NCI-H526 (cell line): Measurements from ENCODE around the gene GPRC5C.
A peak's percentile ranks its signal among the peaks of the same experiment; 100 is the strongest.

Experiments
- DNase-seq, 2 experiments: peaks; one replicate each; lab custom pipeline; 2025; lab: John Stamatoyannopoulos, UW

GPRC5C gene

GRCh38 chr17:74433421-74434121 lies 1.7 kb downstream of the GPRC5C start:
- no peak for DNase-seq

DNA sequence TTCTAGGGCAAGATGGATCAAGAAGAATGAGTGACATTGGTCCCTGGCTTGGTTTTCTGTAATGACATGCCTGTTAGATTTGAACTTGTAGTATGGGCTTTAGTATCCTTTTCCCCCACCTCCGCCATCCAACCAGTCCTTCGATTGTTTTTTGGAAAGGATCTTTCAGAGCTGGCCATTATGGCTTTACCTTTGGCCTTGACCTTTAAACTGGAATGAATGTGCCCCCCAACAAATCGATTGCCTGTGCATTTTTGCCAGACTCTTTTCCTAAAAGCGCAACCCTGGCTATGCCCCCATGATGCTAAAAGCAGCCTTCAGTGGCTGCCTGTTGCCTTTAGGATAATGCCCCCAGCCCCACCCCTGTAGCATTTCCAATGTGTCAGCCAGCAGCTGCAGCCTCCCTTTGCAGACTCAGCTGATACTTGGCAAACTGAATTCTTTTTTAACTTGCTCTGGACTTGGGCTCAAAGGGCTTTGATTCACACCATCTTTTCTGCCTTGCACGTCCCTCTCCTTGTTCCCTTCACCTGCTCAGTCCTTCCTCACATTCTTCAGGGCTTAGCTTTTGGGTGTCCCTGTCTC lies 4.0 kb downstream of the GPRC5C start:
- no peak for DNase-seq

- no peak for DNase-seq
These were observed 5.8 kb downstream of the GPRC5C start for GRCh38 chr17:74437702-74438101.

GRCh38 chr17:74439691-74440567 lies 8.0 kb downstream of the GPRC5C start:
- DNase-seq: no peak

DNA sequence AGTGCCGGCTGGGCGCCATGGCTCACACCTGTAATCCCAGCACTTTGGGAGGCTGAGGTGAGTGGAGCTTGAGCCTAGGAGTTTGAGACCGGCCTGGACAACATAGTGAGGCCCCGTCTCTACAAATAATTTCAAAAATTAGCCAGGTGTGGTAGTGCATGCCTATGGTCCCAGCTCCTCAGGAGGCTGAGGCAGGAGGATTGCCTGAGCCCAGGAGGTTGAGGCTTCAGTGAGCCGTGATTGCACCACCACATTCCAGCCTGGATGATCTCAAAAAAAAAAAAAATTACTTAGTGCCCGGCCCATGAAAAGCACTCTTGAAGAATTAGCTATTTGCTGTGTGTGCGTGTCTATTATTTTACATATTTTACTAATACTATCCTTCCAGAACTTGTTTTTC lies 9.6 kb downstream of the GPRC5C start:
- DNase-seq: no peak

DNA sequence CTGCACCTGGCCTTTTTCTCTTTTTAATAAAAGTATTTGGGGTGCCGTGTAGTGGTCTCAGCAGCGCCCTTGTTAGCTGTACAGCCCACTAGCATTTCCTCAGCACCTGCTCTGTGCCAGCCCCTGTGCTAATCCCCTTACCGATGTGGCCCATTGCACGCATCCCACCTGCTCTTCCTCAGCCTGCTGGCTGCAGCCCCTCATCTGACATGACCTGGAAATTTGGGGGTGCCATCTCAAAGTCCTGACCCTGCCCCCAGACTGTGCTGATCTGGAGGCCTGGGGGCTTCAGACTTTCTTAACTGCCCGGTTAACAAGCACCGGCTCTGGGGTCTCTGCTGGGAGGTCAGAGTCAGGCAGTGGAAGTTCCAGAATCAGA lies 10.4 kb downstream of the GPRC5C start:
- no peak for DNase-seq

DNA sequence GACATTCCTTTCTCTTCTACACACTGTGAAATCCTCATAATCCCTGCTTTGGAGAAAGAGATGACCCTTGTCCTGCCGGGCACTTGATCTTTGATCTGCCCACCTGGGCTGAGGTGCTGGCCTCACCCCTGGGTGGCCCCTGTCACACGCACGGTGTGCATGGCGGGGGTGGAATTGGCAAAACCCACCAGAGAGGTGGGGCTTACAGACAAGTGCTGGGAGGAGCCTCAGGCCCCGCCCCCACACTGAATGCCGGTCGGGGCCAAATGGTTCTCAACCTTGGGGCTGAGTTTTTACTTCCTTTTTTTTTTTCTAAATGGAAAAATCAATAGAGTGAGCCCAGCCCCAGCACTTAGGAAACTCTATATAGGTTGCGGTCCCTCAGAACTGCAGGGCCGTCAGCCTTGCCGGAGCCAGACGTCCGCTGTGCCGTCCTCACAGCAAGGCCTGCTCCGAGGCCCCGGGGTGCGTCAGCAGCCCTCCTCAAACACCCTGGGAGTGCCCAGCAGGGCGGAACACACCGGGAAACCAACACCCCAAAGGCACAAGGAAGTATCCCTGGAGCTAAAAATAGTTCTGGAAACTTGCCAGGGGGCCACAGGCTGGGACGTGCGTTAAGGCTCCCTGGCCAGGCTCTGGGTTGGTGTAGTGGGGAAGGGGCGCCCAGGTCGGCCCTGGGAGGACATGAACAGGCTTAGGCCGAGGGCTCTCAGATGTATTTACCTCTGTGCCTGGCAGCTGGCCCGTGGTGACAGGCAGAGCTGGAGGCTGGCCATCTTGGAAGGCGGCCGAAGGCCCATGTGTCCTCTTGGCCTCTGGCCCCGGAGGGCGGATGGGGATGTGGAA lies 11.0 kb downstream of the GPRC5C start:
- DNase-seq: peak in 1 of 2 experiments; percentile 60

DNA sequence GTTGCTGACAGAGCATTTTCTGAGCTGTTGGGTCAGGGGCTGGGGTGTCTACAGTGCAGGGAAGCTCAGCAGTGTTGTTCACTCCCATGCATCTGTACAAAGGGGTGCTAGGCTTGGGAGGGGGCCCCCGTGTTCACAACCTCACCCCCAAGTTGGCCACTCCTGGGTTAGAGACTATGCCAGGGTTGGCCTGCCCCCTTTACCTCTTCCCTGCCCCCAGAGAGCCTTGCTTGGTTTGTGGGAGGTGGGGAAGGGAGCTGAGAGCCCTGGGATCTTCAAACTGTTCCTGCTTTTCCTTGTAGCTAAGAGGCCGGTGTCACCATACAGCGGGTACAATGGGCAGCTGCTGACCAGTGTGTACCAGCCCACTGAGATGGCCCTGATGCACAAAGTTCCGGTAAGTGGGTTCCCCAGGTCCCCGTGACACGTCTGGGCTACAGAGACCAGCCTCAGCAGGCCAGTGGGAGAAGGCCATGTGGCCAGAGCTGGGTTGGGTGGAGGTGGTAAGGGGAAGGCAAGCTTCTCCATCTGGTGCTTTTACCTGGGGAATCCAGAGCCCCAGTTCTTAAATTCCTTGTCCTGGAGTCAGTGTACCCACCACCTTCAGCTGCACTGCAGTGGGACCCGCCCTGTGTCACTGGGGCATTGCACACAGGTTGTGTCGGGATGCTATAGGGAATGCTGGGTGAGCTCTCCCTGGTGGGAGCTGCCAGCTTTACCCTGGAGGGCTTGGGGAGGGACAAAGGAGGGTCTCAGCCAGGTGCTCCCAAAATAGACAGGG lies 11.8 kb downstream of the GPRC5C start:
- no peak for DNase-seq

DNA sequence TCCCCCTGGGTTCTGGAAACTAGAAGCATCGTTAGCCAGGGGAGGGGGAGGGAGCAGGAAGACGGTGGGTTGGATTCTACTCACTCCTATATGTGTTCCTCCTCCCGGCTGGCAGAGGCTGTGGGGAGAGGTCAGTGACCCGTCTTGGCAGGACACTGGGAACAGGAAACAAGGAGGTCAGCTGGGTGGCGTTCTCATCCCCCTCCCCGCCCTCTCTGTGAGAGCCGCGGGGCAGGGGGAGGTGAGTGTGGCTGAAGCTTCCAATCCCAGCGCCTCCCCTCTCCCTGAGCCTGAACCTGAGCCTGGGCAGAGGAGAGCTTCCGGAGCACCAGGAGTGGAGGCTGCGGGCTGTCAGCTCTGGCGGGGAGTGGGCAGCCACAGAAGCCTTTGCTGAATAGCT lies 12.5 kb downstream of the GPRC5C start:
- no peak for DNase-seq

DNA sequence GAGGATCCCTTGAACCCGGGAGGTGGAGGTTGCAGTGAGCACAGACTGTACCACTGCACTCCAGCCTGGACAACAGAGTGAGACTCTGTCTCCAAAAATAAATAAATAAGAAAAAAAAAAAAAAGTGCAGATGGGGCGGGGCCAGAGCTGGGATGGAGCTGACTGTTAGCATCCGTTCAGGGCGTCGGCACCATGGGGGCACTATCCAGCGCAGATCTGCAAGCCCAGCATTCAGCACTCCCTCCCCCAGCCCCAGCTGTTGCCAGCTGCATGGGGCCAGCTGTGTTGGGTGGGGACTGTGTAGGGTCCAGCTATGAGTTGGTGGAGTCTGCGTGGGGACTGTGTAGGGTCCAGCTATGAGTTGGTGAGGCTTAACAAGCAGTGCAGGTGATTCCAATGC lies 13.3 kb downstream of the GPRC5C start:
- no peak for DNase-seq

- no peak for DNase-seq
These were observed 14.9 kb downstream of the GPRC5C start for GRCh38 chr17:74446551-74447500.

DNA sequence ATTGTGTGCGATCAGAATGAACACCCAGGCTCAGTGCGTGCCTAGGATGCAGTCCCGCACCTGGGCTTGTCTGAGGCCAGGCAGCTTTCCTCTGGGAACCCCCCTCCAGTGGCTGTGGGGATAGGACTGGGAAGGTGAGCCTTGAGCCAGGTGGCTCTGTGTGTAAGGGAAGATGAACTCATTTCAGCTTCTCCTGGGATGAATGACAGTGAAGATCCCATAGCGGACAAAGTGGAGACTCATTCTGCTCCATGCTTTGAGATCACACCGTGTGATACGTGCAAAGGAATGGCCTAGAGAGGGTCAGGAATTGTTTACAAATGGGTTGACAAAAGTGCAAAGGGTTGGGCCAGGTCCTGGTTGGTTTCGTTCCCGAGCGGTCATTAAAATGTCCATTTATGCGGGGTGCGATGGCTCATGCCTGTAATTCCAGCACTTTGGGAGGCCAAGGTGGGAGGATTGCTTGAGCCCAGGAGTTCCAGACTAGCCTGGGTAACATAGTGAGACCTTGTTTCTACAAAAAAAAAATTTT lies 15.8 kb downstream of the GPRC5C start:
- DNase-seq: no peak

GRCh38 chr17:74448756-74449155 lies 16.9 kb downstream of the GPRC5C start:
- no peak for DNase-seq

DNA sequence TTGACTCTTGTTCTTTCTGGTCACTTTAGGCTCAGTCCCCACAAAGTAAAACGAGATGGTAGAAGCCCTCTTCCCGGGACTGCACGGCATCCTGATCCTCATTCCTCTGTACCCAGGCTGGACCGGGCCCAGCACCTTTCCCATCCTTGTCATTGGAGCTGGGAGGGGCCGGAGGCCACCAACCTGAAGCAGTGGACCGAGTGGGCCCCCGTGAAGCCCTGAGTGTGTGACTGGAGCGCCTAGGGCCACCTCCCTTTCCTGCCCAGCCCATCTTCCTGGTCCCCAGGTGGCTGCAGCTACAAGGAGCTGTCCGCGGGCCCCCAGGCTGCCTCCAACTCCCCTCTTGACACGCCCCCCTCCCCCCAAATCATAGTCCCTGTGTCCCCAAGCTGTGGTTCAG lies 17.4 kb downstream of the GPRC5C start:
- no peak for DNase-seq

GRCh38 chr17:74449773-74450172 lies 17.9 kb downstream of the GPRC5C start:
- DNase-seq: no peak

- DNase-seq: no peak
These were observed 18.3 kb downstream of the GPRC5C start for GRCh38 chr17:74450231-74450630.

GRCh38 chr17:74450925-74451403 lies 19.1 kb downstream of the GPRC5C start:
- no peak for DNase-seq

- DNase-seq: no peak
These were observed 19.7 kb downstream of the GPRC5C start for GRCh38 chr17:74451557-74451956.

DNA sequence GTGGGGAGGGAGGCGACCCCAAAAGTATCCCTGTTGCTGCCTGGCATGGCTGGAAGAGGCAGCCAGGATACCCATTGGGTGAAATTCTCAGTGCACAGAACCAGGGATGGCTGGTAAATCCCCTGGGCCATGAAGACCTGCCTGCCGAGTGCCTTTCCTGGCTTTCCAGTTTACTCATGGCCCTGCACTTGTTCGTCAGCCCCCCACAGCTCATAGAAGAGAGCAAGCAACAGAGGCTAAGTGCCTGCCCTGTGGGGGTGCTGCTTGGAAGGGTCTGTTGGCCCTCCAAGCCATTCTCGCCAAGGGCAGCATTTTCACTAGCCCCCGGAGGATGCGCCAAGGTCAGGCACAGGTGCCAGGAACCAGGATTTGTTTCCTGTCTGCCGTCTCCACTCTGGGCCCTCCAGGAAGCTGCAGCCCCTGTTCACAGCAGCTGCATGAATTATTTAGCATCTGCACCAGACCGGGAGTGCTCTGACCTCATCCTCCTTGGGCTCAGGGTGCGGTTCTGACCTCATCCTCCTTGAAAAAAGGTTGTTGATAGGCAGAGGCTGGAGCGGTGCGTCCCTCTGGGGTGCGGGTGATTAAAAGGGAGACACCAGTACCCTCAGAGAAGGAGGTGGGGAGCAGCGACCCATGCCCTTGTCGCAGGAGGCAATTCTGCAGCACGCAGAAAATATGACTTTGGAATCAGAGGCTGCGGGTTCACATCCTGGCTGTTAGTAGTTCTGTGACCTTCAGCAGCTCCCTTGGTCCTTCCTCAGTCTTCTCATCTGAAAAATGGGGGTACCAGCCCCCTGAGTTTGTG lies 20.3 kb downstream of the GPRC5C start:
- DNase-seq: no peak
